ENCODE results near the gene EIF4EBP2. TPM values are rescaled to one million over a fixed set of nuclear protein-coding genes. Genes with fewer than 3 reads are reported as not detected.

The EIF4EBP2 gene
- total RNA-seq, 1 experiment from 2014 or later, result 112 TPM

DNA sequence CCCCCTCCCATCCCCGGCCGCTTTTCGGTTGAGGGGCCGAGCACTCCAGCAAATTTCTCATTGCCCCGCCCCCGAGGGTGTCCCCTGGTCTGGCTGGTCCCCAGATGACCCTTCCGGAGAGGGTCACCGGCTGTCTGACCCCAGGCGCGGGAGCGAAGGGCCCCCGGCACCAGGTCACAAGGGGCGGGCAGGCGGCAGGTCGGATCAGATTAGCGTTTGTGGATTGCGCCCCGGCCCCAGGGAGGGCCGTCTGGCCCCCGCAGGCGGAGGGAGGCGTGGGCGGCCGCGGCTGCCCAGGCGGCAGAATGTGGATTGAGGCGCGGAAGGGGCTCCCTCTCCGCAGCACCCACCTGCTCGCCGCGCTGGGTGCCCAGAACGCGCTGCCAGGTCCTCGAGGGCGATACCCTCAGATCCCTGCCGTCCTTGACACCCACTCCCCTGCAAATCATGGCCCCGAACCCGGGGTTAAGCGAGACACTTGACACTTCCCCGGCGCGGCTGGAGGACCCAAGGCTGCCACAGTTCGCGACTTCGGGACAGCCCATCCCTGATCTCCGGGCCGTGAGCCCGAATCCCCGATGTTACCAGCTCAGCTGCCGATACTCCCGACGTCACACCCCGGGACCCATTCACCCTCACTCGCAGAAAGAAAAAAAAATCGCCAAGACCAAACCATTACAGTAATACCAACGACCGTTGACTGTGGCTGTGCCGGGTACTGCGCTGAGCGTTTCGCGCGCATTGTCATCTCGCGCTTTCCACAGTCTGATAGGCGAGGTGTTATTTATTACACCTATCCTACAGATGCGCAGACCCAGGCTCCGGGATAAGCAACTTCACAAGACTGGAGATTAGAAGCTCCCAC is 36.6 kb downstream of the EIF4EBP2 start (continued):
- TF ChIP-seq, protein P1, sequence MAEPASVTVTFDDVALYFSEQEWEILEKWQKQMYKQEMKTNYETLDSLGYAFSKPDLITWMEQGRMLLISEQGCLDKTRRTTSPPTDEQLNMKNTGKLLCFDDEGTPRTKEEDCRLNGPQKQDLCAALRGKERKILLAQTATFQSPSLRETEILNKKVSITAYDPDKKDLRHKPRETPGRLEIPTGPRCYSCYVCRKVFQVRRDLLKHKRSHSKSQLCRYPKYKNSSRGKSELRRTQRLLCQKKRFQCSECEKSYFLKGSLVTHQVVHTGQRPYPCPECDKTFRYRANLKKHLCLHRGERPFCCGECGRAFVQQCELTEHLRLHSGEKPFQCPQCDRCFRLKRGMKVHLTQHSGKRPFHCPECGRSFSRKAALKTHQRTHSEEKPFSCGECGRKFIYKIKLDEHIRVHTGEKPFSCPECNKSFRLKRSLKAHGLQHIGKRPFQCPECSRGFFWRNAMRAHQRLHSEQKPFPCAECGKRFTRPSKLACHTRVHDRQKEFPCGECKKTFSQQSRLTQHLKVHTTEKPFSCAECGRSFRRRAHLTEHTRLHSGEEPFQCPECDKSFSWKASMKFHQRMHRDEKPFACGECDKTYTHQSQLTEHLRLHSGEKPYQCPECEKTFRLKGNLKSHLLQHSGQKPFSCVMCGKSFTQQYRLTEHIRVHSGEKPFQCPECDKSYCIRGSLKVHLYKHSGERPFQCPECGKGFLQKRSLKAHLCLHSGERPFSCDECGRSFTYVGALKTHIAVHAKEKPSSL (CRISPR knock-in tag; conservative IDR thresholded peaks at IDR 0.05), result no peak
- TF ChIP-seq KAT7 (CRISPR knock-in tag; IDR thresholded peaks at IDR 0.05; ENCODE audit: borderline replicate concordance), result no peak
- TF ChIP-seq FOXP4 (CRISPR knock-in tag; IDR thresholded peaks at IDR 0.05), result peak; percentile 87
- TF ChIP-seq RELA (CRISPR knock-in tag; IDR thresholded peaks at IDR 0.05; ENCODE audit: borderline replicate concordance), result peak; percentile 72; the same call in 1 of the 2 replicates
- TF ChIP-seq, protein P2, sequence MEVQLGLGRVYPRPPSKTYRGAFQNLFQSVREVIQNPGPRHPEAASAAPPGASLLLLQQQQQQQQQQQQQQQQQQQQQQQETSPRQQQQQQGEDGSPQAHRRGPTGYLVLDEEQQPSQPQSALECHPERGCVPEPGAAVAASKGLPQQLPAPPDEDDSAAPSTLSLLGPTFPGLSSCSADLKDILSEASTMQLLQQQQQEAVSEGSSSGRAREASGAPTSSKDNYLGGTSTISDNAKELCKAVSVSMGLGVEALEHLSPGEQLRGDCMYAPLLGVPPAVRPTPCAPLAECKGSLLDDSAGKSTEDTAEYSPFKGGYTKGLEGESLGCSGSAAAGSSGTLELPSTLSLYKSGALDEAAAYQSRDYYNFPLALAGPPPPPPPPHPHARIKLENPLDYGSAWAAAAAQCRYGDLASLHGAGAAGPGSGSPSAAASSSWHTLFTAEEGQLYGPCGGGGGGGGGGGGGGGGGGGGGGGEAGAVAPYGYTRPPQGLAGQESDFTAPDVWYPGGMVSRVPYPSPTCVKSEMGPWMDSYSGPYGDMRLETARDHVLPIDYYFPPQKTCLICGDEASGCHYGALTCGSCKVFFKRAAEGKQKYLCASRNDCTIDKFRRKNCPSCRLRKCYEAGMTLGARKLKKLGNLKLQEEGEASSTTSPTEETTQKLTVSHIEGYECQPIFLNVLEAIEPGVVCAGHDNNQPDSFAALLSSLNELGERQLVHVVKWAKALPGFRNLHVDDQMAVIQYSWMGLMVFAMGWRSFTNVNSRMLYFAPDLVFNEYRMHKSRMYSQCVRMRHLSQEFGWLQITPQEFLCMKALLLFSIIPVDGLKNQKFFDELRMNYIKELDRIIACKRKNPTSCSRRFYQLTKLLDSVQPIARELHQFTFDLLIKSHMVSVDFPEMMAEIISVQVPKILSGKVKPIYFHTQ (CRISPR knock-in tag; IDR thresholded peaks at IDR 0.05), result no peak
- TF ChIP-seq GRHL2 (CRISPR knock-in tag; IDR thresholded peaks at IDR 0.05; ENCODE audit: insufficient replicate concordance, severe bottlenecking), result no peak
- no peak for TF ChIP-seq E2F4 (CRISPR knock-in tag; IDR thresholded peaks at IDR 0.05; ENCODE audit: borderline replicate concordance, low read depth)
- TF ChIP-seq NFE2L1 (CRISPR knock-in tag; IDR thresholded peaks at IDR 0.05), result no peak
- TF ChIP-seq, protein P3, sequence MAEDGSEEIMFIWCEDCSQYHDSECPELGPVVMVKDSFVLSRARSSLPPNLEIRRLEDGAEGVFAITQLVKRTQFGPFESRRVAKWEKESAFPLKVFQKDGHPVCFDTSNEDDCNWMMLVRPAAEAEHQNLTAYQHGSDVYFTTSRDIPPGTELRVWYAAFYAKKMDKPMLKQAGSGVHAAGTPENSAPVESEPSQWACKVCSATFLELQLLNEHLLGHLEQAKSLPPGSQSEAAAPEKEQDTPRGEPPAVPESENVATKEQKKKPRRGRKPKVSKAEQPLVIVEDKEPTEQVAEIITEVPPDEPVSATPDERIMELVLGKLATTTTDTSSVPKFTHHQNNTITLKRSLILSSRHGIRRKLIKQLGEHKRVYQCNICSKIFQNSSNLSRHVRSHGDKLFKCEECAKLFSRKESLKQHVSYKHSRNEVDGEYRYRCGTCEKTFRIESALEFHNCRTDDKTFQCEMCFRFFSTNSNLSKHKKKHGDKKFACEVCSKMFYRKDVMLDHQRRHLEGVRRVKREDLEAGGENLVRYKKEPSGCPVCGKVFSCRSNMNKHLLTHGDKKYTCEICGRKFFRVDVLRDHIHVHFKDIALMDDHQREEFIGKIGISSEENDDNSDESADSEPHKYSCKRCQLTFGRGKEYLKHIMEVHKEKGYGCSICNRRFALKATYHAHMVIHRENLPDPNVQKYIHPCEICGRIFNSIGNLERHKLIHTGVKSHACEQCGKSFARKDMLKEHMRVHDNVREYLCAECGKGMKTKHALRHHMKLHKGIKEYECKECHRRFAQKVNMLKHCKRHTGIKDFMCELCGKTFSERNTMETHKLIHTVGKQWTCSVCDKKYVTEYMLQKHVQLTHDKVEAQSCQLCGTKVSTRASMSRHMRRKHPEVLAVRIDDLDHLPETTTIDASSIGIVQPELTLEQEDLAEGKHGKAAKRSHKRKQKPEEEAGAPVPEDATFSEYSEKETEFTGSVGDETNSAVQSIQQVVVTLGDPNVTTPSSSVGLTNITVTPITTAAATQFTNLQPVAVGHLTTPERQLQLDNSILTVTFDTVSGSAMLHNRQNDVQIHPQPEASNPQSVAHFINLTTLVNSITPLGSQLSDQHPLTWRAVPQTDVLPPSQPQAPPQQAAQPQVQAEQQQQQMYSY (CRISPR knock-in tag; IDR thresholded peaks at IDR 0.05), result no peak
- TF ChIP-seq ATF3 (CRISPR knock-in tag; conservative IDR thresholded peaks at IDR 0.05), result no peak
- no peak for TF ChIP-seq ZNF416 (CRISPR knock-in tag; IDR thresholded peaks at IDR 0.05)
- no peak for TF ChIP-seq ZMAT4 (CRISPR knock-in tag; IDR thresholded peaks at IDR 0.05)
- TF ChIP-seq SP1 (CRISPR knock-in tag; conservative IDR thresholded peaks at IDR 0.05), result no peak; the same call in 1 of the 2 replicates
- no peak for TF ChIP-seq ZNF317 (CRISPR knock-in tag; IDR thresholded peaks at IDR 0.05; ENCODE audit: borderline replicate concordance, low read depth)
- TF ChIP-seq TEAD4 (CRISPR knock-in tag; IDR thresholded peaks at IDR 0.05), result no peak
- TF ChIP-seq IRF2 (CRISPR knock-in tag; IDR thresholded peaks at IDR 0.05; ENCODE audit: borderline replicate concordance, low read depth), result no peak
- no peak for TF ChIP-seq ZBTB21 (CRISPR knock-in tag; IDR thresholded peaks at IDR 0.05; ENCODE audit: borderline replicate concordance)
- TF ChIP-seq JUN (CRISPR knock-in tag; IDR thresholded peaks at IDR 0.05), result no peak; the same call in 1 of the 2 replicates
- TF ChIP-seq, protein P4, sequence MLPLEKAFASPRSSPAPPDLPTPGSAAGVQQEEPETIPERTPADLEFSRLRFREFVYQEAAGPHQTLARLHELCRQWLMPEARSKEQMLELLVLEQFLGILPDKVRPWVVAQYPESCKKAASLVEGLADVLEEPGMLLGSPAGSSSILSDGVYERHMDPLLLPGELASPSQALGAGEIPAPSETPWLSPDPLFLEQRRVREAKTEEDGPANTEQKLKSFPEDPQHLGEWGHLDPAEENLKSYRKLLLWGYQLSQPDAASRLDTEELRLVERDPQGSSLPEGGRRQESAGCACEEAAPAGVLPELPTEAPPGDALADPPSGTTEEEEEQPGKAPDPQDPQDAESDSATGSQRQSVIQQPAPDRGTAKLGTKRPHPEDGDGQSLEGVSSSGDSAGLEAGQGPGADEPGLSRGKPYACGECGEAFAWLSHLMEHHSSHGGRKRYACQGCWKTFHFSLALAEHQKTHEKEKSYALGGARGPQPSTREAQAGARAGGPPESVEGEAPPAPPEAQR (CRISPR knock-in tag; IDR thresholded peaks at IDR 0.05), result no peak
- TF ChIP-seq JAZF1 (CRISPR knock-in tag; IDR thresholded peaks at IDR 0.05), result no peak
- TF ChIP-seq ZNF423 (CRISPR knock-in tag; IDR thresholded peaks at IDR 0.05), result no peak
- TF ChIP-seq FOXK1 (CRISPR knock-in tag; IDR thresholded peaks at IDR 0.05), result no peak
